ENCODE measurements around the gene QRFP. TPM values are rescaled to one million over a fixed set of nuclear protein-coding genes. Genes with fewer than 3 reads are reported as not detected.

QRFP gene
- total RNA-seq, 1 experiment from 2014 or later, result not detected

GRCh38 chr9:130943221-130943620 lies 46.6 kb upstream of the QRFP start:
- no peak overlapping the region for H3K56ac ChIP-seq (ENCODE audit: insufficient read length, low read depth, low read length)
- no peak overlapping the region for H3K23ac ChIP-seq (ENCODE audit: insufficient read length, low read depth, low read length)
- H3K4ac ChIP-seq (ENCODE audit: low read depth, low read length), result no peak overlapping the region
- H2BK20ac ChIP-seq (ENCODE audit: low read depth, low read length, poor library complexity, severe bottlenecking), result no peak overlapping the region
- H3T11ph ChIP-seq (ENCODE audit: low read length), result no peak overlapping the region
- H3K79me2 ChIP-seq (ENCODE audit: insufficient read depth, low read length), result no peaks in the 10 kb centered on the region
- no peak overlapping the region for H4K5ac ChIP-seq (ENCODE audit: insufficient read length, low read depth, low read length)
- H4K91ac ChIP-seq (ENCODE audit: insufficient read length, low read depth, low read length), result no peak overlapping the region
- H3K9ac ChIP-seq (ENCODE audit: extremely low read depth, insufficient read length, low read length), result no peak overlapping the region
- no peak overlapping the region for H2AK5ac ChIP-seq (ENCODE audit: insufficient read length, low read length)
- no peak for TF ChIP-seq CTCF (conservative IDR thresholded peaks at IDR 0.05)
- H3K4me1 Mint-ChIP-seq, result peaks cover 14 to 23% of the 10 kb centered on the region in 2 experiments
- no peak overlapping the region for H2BK15ac ChIP-seq (ENCODE audit: low read depth, low read length)
- no peak overlapping the region for H2AFZ ChIP-seq (ENCODE audit: low read length)
- no peaks in the 10 kb centered on the region for H4K20me1 ChIP-seq (ENCODE audit: control insufficient read depth, insufficient read depth, insufficient read length)
- no peak overlapping the region for H3K27ac ChIP-seq (ENCODE audit: insufficient read length, low read depth, low read length)
- H3K18ac ChIP-seq (ENCODE audit: insufficient read length, low read depth, low read length), result no peak overlapping the region
- no CpG with 5 or more reads among the region's 13 CpGs for WGBS (ENCODE audit: extremely low coverage, insufficient read length, low lambda C conversion rate)
- H3K4me1 ChIP-seq (ENCODE audit: insufficient read depth, low read length), result no peaks in the 10 kb centered on the region
- H3K9me3 Mint-ChIP-seq, result no peaks in the 10 kb centered on the region; a peak in 1 of 5 replicates
- H3K23me2 ChIP-seq (ENCODE audit: insufficient read length, low read depth, low read length, poor library complexity, severe bottlenecking), result peaks cover 11% of the 10 kb centered on the region
- H3K14ac ChIP-seq (ENCODE audit: insufficient read depth, low read length), result no peak overlapping the region
- H3K27me3 ChIP-seq (ENCODE audit: insufficient read depth, low read length), result peaks cover 7% of the 10 kb centered on the region; the same call in 1 of the 2 replicates
- H2BK120ac ChIP-seq (ENCODE audit: low read depth, low read length, poor library complexity, severe bottlenecking), result no peak overlapping the region
- H3K36me3 Mint-ChIP-seq (ENCODE audit: insufficient read depth in 1 of 3, low read depth in 3 of 3), result no peaks in the 10 kb centered on the region
- H4K8ac ChIP-seq (replicated peaks; ENCODE audit: insufficient read length, low read depth, low read length), result no peak overlapping the region
- no peak overlapping the region for H2BK5ac ChIP-seq (ENCODE audit: insufficient read length, low read length)
- H3K4me3 Mint-ChIP-seq, result no peak overlapping the region
- no peaks in the 10 kb centered on the region for H3K9me3 ChIP-seq (ENCODE audit: control insufficient read depth, low read depth, low read length)
- H2BK12ac ChIP-seq (ENCODE audit: insufficient read length, low read depth, low read length), result no peak overlapping the region
- DNase-seq, result no peak
- H3K27me3 Mint-ChIP-seq (ENCODE audit: low read depth), result peaks cover 52% of the 10 kb centered on the region
- H3K27ac Mint-ChIP-seq, result peak overlapping the region in 1 of 3 experiments; percentile 35; a peak in 1 of 7 replicates
- H3K79me1 ChIP-seq (ENCODE audit: insufficient read depth, low read depth, low read length, poor library complexity, severe bottlenecking), result no peaks in the 10 kb centered on the region
- H3K4me2 ChIP-seq (ENCODE audit: insufficient read depth, insufficient read length, low read length), result no peak overlapping the region
